Stimulated activated CD4-positive, alpha-beta T cell treated with anti-CD3 and anti-CD28 coated beads, Interleukin-12 subunit alpha, Interleukin-12 subunit beta, amount 100 ng/mL, for 24 hours (primary cell): ENCODE results near the gene INF2.
"Not testable (repeated sequence)": the region's sequence is repeated elsewhere in the genome, so short reads cannot be mapped to it uniquely, and the experiment has no call there.

ENCODE experiments used
- DNase-seq, 2 experiments: peaks; one replicate each; pipeline ENCODE4 v3.0.0-alpha.2; 2020; ENCODE audit warnings: low read depth in 2 of 2

Gene INF2

DNA sequence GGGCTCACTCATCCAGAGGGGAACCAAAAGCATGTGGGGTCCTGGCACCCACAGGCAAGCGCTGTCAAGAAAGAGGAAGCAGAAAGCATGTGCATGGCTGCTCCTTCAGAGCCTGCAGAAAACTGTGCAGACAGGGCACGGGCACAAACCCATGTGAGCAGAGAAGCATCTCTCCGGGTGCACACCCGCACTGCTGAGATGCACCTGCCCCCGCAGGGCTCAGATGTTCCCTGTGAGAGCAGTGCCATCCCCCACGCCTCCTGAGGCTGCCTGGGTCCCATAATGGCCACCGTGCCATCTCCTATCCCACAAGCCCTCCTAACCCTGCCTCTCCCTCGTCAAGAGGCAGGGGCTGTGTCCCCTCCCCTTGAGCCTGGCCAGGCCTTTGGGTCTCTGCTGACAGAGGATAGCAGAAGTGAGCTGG lies 32.3 kb upstream of the INF2 start:
- DNase-seq, result no peak

DNA sequence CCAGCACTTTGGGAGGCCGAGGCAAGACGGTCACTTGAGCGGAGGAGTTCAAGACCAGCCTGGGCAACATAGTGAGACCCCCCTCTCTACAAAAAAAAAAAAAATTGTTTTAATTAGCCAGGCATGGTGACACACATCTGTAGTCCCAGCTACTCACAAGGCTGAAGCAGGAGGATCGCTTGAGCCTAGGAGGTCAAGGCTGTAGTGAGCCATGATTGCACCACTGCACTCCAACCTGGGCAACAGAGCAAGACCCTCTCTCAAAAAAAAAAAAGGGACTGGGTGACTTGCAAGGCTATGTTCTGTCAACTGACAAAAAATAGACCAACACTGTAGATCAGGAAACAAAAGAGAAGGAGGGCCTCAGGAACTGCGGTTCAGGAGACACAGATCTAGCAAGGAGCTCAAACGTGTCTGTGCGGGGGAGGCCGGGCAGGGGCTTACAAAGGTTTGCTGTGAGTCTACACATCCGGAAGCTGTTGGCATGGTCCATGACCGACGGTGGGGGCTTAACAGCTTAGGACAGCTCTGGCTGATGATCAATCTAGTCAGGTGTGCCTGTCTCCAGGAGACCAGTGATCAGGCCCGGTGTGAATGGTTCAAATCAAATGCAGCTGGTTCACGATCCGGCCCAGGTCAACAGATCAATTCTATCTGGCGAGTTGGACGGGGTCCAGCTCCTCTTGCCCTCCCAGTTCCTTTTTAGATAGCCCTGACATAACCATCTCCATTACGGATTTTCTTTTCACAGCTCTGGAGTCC lies 31.7 kb upstream of the INF2 start:
- DNase-seq, result no peak

DNA sequence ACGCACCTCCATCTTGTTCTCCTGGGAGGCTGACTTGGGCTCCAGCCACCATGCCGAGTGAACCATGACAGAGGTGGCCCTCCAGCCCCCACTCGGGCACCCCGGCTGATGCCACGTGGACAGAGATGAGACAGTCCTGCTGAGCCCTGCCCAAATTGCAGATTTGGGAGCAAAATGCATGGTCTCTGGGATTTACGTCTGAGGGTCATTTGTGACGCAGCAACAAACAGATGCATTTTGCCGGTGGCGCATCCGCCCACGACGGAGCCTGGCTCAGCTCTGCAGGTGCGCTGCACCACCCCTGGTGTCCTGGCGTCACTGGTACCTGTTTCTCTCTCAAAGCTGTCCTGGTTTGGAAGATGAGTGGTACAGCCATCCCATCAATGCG lies 31.1 kb upstream of the INF2 start:
- DNase-seq, result no peak

DNA sequence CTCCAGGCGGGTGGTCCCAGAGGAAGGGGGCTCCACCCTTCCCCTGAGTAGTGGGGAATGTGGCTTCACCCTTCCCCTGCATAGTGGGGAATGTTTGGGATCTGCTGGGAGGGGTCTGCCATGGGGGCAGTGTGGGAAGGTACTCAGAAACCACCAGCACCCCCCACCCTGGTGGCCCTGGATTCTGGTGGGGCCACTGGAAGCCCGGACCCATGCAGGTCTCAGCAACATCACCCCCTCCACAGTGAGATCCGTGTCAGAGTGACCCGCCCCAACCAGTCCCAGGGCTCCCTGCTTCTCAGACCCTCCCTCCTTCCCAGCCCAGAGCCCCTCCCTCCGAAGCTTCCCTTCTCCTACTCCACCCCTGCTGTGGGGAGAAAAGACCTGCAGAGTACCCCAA lies 30.3 kb upstream of the INF2 start:
- no peak for DNase-seq

DNA sequence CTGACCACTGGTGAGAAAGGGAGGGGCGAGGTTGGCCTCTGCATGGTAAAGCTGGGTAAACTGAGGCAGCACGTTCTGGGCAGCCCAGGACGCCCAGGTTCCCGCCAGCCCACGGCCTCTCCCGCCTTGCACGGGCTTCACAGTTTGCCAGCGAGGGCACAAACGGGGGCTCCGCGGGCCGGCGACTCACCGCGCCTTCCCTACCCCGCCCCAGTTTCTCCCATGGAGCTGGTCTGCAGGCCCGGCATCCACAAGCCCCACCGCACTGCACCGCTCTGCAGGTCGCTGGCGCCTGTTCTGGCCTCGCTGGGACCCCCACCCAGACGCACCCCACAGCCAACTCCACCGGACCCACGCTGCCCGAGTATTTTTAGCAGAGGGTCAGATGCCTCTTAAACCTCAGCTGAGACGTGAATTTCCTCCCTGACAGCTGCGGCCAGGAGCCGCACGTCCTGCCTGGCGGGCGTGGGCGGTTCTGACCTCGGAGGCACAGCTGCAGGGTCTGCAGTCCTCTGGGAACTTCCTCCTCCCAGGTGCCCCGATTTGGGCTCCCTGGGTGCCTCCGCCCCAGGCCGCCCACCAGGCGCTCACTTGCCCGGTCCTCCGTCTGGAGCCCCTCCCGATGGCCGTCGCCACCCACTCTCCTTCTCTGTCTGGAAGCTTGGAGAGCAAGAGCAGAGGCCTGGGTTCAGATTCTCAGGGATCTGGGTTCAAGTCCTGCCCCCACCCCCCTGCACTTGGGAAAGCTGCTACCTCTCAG lies 29.5 kb upstream of the INF2 start:
- DNase-seq, result no peak

DNA sequence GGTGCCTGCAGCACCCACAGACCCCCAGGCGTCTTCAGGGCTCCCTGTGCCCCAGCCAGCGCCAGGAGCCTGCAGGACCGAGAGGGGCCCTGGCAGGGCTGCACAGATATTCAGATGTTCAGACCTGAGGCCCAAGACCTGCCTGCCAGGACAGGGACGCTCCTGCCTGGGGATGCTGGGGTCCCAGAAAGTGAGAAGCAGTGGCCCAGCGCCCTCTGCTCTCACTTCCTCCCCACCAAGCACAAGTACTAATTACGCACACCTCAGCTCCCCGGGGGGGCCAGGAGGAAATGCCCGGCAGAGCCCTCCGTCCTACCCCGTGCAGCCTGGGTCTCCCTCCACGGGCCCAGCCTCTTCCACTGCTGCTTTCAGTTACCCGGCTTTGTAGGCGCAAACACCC lies 28.8 kb upstream of the INF2 start:
- DNase-seq, result no peak

DNA sequence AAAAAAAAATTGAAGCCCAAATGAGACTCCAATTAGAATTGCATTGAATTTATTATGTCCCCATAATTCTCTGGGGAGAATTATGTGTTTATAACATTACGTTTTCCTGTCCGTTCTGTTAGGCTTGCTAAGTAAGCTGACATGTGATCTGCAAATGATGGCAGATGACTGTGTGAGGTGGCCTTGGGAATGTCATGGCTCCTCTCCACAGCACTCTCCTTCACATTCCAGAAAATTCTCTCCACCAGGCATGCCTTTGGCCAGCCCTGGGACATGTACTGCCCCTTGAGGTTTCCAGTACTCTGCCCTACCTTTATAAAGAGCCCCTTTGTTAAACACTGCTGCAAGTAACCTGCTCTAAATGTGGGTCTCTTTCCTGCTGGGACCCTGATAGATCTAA lies 28.3 kb upstream of the INF2 start:
- DNase-seq, result no peak

DNA sequence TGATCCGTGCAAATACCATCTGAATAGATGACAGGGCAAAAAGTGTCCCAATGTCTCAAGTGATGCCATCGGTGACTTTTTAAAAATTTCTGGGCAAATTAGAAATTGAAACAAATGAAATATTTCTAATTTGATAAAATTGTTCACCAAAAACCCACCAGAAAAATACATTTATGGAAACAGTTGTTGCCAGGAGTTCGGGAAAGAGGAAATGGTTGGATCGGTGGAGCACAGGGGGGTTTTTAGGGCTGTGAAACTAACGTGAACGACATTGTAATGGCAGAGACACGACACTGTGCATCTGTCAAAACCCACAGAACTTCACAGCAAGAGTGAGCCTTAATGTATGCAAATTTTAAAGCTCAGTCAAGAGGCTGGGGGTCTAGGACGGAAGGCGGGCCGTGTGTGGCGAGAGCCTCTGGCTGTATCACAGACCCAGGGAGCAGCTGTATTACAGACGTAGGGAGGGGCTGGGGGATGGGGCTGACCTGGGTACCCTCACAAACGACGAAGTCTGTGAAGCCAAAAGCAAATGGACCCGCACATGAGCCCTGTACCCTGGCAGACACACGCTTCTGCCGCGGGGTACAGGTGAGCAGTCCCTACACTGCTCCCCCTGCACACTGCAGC lies 27.8 kb upstream of the INF2 start:
- DNase-seq, result not testable (repeated sequence)

DNA sequence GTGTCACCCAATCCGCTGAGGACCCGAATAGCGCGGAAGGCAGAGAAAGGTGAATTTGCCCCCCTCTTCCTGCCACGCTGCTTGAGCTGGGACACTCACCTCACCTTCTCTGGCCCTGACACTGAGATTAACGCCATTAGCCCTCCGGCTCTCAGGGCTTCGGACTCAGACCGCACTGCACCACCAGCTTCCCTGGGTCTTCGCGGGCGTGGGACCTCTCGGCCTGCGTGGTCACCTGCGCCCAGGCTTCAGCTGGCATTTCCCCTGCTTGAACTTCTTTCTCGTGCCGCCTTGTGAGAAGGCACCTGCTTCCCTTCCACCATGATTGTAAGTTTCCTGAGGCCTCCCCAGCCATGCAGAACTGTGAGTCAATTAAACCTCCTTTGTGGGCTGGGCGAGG lies 26.9 kb upstream of the INF2 start:
- not testable (repeated sequence) for DNase-seq

DNA sequence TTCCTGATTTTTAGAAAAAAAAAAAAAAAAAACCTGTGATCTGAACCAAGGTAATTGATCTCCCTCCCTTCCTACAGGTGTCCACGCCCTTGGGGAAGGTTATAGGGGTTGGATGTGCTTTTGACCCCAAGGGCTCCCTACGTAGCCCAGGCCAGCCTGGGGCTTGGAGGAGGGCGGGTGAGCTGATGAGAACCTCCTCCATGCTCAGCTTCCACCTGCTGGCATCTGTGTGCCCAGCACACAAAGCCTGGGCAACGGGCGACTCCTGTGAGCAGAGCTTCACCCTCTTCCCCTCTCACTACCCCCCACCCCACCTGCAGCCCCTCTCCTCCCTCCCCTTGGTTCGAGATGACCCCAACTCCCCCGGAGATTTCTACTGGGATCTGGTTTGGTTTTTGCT lies 25.3 kb upstream of the INF2 start:
- no peak for DNase-seq

DNA sequence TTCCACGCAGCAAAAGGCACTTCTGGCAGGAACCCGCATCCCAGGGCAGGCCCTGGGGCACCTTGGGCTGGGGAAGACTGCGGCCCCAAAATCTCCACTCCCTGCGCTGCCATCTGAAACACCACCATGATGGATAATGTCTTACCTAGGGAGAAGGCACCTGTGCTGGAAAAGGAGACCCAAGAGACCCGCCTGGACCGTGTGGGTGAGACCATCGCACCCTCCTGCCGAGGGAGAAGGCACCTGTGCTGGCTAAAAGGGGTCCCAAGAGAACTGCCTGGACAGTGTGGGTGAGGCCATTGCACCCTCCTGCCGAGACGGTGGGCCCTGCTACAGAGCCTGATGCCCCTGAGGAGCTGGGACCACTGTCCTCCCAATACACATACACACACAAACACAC lies 24.8 kb upstream of the INF2 start:
- no peak for DNase-seq

DNA sequence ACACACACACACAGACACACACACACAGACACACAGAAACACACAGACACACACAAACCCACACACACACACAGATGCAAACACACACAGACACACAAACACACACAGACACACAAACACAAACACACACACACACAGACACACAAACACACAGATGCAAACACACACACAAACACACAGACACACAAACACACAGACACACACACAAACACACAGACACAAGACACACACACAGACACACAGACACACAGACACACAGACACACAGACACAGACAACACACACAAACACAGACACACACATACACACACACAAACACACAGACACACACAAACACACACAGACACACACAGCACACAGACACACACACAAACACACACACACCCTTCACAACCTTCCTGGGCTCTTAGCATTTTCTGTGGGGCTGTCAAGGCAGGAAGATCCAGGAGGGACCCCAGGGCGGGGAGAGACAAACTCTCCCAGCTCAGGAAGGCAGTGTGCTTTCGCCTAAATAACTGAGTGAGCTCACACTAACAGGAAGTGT lies 24.2 kb upstream of the INF2 start:
- DNase-seq, result no peak

DNA sequence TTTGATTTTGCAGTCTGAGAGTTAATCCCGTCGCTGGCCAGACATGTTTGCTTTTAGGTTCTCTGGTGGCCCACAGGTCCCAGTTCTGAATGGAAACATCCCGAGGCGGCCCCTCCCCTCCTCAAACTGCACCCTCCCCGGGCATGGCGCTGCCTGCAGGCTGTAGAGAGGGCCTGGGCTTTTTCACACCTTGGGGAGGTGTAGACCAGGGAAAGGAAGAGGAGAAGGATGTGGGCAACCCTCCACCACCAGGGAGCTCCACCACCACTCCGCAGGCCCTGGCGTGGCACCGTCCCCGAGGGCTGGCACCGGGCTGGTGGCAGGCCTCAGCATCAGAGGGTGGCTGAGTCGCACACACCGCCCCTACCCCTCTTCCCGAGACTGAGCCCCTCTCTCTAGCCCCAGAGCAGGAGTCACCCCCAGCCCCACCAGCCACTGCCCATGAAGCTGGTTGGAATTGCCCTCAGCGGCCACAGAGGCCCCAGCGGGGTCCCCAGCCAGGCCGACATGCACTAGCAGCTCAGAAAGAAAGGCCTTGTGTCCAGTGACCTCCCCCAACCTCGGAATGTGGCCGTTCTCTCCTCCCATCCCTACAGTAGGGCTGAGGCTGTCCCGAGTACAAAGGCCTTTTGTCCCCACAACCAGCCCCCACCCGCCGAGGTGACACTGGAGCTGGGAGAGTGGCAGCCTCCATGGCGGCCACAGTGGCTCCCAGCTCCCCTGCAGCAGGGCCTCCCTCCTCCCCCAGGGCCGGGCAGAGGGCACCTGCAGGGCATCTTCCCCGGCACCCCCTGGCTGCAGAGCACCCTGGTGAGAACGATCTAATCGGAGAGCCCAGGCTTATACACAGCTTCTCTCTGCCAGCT lies 23.5 kb upstream of the INF2 start:
- DNase-seq, result no peak

DNA sequence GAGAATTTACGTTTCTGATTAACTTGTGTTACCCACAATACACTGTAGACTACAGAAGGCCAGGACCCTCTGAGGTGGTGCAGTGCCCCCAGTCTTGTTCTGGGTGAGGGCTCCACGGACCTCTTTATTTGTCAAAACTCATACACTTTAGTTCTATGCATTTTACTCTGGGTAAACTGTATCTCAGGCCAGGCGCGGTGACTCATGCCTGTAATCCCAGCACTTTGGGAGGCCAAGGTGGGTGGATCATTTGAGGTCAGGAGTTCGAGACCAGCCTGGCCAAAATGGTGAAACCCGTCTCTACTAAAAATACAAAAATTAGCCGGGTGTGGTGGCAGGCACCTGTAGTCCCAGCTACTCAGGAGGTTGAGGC lies 22.9 kb upstream of the INF2 start:
- not testable (repeated sequence) for DNase-seq

DNA sequence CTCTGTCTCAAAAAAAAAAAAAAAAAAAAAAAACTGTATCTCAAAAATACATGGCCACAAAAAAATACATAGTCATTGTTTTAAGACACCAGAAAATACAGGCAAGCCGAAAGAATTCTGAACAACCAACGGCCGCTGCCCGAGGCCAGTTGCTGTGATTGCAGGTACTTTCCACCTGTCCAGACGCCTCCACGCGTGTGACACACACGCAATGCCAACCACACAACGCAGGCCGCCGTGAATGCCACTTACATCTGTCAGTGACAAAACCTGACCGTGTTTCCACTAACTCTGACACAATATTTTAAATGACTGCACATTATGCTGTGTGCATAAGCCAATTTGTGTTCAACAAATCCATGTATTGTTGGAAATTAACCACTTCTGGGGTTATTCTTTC lies 22.4 kb upstream of the INF2 start:
- DNase-seq, result no peak

DNA sequence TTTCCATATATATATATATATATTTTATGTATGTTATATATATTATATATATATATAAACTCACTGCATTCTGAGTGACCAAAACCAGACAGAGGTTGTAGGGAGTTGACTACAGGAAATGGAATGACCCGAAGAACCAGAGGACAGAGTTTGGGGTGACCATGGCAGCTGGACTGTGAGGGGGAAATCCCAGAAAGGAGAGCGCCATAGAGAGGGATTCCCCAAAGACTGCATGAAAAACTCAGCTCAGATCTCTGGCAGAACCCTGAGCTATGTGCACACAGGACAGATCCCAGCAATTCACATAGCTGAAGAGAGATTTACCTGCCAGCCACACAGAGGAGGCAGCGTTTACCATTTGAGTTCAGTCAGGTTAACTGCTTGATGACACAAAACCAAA lies 19.7 kb upstream of the INF2 start:
- DNase-seq, result no peak

DNA sequence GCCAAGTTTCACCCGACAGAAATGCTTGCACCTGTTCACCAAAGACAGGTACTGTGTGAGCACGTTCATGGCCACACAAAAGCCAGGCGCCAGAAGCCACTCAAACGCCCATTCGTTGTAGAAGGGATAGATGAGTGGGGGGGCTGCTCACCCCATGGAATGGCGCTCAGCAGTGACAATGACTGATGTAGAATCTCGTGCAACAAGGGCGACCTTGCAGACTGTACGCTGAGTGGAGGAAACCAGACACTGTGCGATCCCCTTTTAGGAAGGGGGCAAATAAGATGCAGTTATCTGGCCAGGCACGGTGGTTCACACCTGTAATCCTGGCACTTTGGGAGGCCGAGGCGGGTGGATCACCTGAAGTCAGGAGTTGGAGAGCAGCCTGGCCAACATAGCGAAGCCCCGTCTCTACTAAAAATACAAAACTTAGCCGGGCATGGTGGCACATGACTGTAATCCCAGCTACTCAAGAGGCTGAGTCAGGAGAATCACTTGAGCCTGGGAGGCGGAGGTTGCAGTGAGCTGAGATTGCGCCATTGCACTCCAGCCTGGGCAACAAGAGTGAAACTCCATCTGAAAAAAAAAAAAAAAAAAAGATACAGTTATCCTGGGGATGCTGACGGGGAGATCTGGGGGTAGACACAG lies 18.0 kb upstream of the INF2 start:
- DNase-seq, result not testable (repeated sequence)

DNA sequence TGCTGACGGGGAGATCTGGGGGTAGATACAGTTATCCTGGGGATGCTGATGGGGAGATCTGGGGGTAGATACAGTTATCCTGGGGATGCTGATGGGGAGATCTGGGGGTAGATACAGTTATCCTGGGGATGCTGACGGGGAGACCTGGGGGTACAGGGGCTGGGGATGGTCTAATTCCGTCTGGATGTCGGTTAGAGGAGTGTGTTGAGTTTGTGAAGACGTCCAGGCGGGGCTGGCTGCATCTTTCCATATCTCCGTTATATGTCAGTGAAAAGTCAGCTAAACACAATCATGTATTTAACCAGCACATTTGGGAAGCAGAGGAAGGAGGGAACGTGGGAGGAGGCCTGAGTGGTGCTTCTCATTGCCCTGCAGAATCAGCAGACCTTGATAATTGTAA lies 17.3 kb upstream of the INF2 start:
- not testable (repeated sequence) for DNase-seq

DNA sequence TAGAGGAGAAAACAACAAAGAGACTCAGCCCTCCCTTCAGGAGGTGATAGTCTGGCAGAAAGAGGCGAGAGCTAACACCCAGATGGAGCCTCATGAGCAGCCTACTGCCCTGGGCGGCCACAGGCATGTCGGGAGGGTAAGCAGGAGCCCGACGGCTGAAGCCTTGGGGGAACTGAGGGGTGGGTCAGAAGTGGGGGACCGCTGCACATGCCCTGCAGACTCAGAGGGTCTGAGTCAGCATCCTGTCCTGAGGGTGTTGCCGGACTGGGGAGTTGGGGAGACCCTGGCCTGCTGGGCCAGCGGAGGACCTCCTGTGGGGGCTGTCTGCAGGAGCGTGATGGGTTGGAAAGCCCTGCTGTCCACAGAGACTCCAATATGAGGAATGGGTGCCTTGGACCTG lies 15.9 kb upstream of the INF2 start:
- DNase-seq, result no peak

DNA sequence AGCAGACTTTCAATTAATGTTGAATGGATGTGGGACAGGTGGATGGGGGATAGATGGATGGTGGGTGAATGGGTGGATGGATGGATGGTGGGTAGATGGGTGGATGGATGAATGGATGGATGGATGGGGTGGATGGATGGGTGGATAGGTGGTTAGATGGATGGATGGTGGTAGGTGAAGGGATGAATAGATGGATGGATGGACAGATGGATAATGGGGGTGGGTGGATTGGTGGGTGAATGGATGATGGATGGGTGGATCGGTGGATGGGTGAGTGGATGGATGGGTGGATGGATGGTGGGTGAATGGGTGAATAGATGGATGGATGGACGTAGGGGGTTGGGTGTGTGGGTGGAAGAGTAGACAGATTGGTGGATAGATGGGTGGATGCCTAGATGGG lies 14.0 kb upstream of the INF2 start:
- DNase-seq, result no peak

DNA sequence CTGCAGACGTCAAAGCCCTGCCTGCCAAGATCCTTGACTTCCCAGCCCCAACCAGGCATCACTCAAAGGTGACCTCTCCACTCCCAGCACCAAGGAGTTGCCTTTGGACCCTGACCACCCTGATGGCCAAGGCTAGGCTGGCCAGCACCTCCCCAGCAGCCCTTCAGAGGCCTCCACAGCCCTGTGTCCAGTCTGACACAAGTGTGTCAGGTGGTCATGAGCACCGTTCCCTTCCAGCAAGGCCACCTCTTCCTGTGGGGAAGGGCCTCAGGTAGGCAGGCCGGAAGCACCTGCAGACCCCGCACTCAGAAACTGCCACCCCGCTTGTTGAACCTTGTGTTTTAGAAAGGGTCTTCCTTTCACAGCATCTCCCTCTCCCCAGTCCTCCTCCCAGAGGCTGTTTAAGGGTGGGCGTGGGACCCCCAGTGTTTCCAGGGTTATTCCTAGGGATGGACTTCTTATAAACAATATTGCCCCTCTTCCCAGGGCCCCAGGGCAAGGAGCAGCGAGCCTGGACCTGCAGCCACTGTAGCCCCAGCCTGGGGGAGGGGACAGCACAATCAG lies 13.2 kb upstream of the INF2 start:
- DNase-seq, result no peak
